ENCODE measurements around the gene SEC31A. TPM values are rescaled to one million over a fixed set of nuclear protein-coding genes. Genes with fewer than 3 reads are reported as not detected.
A peak's percentile ranks its signal among the peaks of the same experiment; 100 is the strongest.
"Not testable (repeated sequence)": the region's sequence is repeated elsewhere in the genome, so short reads cannot be mapped to it uniquely, and the experiment has no call there.

The SEC31A gene, protein sequence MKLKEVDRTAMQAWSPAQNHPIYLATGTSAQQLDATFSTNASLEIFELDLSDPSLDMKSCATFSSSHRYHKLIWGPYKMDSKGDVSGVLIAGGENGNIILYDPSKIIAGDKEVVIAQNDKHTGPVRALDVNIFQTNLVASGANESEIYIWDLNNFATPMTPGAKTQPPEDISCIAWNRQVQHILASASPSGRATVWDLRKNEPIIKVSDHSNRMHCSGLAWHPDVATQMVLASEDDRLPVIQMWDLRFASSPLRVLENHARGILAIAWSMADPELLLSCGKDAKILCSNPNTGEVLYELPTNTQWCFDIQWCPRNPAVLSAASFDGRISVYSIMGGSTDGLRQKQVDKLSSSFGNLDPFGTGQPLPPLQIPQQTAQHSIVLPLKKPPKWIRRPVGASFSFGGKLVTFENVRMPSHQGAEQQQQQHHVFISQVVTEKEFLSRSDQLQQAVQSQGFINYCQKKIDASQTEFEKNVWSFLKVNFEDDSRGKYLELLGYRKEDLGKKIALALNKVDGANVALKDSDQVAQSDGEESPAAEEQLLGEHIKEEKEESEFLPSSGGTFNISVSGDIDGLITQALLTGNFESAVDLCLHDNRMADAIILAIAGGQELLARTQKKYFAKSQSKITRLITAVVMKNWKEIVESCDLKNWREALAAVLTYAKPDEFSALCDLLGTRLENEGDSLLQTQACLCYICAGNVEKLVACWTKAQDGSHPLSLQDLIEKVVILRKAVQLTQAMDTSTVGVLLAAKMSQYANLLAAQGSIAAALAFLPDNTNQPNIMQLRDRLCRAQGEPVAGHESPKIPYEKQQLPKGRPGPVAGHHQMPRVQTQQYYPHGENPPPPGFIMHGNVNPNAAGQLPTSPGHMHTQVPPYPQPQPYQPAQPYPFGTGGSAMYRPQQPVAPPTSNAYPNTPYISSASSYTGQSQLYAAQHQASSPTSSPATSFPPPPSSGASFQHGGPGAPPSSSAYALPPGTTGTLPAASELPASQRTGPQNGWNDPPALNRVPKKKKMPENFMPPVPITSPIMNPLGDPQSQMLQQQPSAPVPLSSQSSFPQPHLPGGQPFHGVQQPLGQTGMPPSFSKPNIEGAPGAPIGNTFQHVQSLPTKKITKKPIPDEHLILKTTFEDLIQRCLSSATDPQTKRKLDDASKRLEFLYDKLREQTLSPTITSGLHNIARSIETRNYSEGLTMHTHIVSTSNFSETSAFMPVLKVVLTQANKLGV
- total RNA-seq (100 to 1,000 TPM; 107 to 156 (median 128) TPM), polyA plus RNA-seq (87.3 TPM)
- long read RNA-seq, donor 1, full-length matches to known transcripts: 38 of 102 reads
- long read RNA-seq, donor 1, partial matches to known transcripts: 48 of 102 reads
- long read RNA-seq, donor 1, other reads (novel, unspliced or antisense): 16 of 102 reads
- long read RNA-seq, donor 2, full-length matches to known transcripts: 34 of 69 reads
- long read RNA-seq, donor 2, partial matches to known transcripts: 15 of 69 reads
- long read RNA-seq, donor 2, other reads (novel, unspliced or antisense): 20 of 69 reads
- long read RNA-seq, donor 3, full-length matches to known transcripts: 84 of 241 reads
- long read RNA-seq, donor 3, partial matches to known transcripts: 102 of 241 reads
- long read RNA-seq, donor 3, other reads (novel, unspliced or antisense): 55 of 241 reads
- long read RNA-seq, donor 4, full-length matches to known transcripts: 26 of 59 reads
- long read RNA-seq, donor 4, partial matches to known transcripts: 6 of 59 reads
- long read RNA-seq, donor 4, other reads (novel, unspliced or antisense): 27 of 59 reads

DNA sequence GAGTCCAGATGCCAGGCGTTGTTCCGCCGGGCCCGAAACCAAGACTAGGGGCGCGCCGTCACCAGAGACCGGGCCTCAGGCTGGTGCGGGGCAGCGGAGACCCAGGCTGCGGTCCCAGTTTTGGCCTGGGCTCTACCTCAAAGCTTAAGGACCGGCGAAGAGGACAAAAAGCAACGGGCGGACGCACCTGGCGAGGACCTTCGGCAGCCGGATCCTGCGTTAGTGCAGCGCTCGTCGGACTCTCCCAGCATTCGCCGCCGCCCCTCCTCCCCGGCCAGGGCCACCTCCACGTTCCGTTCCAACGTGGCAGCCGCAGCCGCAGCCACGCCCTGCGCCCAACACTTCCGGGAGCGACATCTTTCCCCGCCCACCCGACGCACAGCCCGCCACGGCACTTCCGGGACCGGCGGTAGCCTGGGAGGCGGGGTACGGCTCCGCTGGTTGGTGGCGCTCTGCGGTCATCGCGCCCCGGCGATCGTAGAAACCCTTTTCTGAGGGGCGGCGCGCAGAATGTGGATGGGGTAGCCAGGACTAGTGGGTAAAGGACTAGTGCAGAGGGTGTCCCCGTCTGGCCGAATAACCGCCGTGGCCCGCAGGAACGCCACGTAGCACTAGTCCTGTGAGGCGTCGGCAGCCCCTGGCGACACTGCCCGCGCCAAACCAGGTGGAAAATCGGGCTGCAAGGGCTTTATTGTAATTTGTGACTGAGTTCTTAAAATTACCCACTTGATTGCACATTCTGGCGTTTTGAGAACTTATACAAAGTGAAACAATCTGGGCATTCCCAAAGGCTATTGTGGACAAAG, at the start of gene SEC31A:
Gene SEC31A (minus strand): TSS at position 253 of the 806 bp plus-strand sequence. CDS start 9,217 bp downstream, outside the sequence.
- Histone ChIP-seq H3K4me1 (ENCODE audit: control insufficient read depth, insufficient read depth, low read length) (no peaks in the 10 kb centered on the region), H3K4me3 (ENCODE audit: low read length) (peak within 1 kb of the TSS; percentile 74), H3K27ac (ENCODE audit: low read length) (peak within 1 kb of the TSS; percentile 96), H3K9me3 (ENCODE audit: control insufficient read depth, low read length) (no peaks in the 10 kb centered on the region), H3K27me3 (ENCODE audit: control insufficient read depth, insufficient read depth) (no peaks in the 10 kb centered on the region)
- DNase-seq (peak; percentile 98 to 99 (median 99)), ATAC-seq (peak; percentile 99)
- under 1% methylated on average over 71 of the region's 71 CpGs for WGBS
- intact Hi-C loops (cut with DNase I): loop anchor here in 2 of 4 donors (10.0 kb wide), 2 partner anchors 124 to 526 kb away; partner anchors contain the start of gene LIN54 (in 1 of the 2)

DNA sequence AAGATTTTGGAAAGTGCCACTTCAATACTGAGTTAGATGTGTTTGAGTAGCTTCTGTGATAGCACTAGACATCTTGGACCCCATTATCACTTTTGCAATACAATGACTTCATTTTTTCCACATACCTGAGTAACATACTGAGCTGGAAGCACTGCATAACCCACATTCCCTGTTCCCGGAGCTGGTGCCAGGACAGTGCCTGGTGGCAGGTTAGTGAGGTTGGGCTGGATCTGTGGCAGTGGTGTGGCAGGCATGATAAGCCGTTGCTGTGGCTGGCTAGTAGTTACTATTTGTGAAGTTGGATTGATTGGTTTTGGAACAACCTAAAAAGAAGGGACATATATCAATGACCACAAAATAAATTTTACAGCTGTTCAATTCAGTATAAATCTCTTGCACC, 48.5 kb upstream of the SEC31A start:
- Histone ChIP-seq H3K27me3 (ENCODE audit: control insufficient read depth, insufficient read depth) (no peaks in the 10 kb centered on the region), H3K27ac (ENCODE audit: low read length) (no peak overlapping the region), H3K4me1 (ENCODE audit: control insufficient read depth, insufficient read depth, low read length) (no peaks in the 10 kb centered on the region), H3K9me3 (ENCODE audit: control insufficient read depth, low read length) (no peaks in the 10 kb centered on the region), H3K4me3 (ENCODE audit: low read length) (no peak overlapping the region)
- intact Hi-C loops (cut with DNase I): no loop called here
- 77% methylated on average over 2 of the region's 2 CpGs for WGBS
- ATAC-seq (no peak), DNase-seq (no peak)

DNA sequence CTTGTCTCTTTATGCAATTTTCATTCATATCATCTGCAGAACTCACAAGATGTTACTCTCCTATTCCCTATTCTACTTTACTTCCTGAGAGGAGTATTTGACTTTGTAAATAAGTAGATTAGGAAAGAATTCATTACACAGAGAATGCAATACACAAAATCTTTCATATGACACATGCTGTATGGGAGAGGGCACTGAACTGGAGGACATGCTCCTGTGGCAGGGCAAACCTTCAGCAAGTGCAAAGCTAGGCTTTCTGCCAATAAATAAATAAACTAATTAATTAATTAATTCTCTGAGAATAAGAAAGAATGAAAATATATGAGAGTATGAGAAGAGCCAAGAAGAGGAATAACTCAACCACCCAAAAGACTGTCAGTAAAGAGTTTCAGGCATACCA, 43.5 kb upstream of the SEC31A start:
- no peaks in the 10 kb centered on the region for H3K27me3 ChIP-seq (ENCODE audit: control insufficient read depth, insufficient read depth)
- no peak overlapping the region for H3K4me3 ChIP-seq (ENCODE audit: low read length)
- no peak for DNase-seq
- ATAC-seq: no peak
- no peak overlapping the region for H3K27ac ChIP-seq (ENCODE audit: low read length)
- H3K4me1 ChIP-seq (ENCODE audit: control insufficient read depth, insufficient read depth, low read length): no peaks in the 10 kb centered on the region
- no peaks in the 10 kb centered on the region for H3K9me3 ChIP-seq (ENCODE audit: control insufficient read depth, low read length)
- intact Hi-C loops (cut with DNase I): no loop called here

DNA sequence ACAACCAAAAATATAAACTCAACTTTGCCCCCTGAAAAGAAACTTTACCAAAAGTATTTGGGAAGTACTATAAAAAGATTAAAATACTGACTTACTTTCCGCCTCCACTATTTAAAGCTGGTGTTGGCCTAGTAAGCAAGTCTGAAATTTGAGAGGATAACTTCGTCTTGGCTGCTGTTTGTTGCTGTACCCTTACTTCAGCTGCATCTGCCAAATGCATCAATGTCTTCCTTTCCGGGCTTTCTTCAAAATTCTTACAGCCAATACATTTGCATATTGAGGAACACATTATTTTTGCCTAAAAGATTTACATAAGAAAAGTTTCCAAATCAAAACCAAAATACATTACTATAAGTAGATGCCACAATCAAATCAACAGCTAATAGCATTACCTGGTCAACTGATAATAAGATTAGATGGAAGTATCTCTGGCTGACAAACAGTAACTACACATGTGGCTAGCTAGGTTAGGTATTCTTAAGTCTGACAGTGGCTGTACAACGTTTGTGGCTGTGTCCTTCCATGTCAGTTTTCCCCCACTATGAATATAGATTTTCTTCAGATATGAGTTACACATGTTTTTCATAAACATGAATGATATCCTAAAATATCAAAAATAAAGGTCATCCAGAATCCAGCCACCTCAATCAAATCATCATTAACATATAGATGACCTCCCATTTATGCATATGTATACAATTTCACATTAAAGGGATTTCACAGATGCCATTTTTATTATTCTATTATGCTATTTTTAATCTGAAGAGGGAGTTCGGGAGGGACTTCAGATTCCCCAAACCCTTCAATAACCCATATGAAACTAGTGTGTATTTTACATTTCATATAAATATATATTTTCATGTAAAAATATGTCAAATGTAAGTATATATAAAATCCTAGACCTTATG, 40.1 kb upstream of the SEC31A start:
- Histone ChIP-seq H3K27ac (ENCODE audit: low read length) (no peak overlapping the region), H3K27me3 (ENCODE audit: control insufficient read depth, insufficient read depth) (no peaks in the 10 kb centered on the region), H3K4me1 (ENCODE audit: control insufficient read depth, insufficient read depth, low read length) (no peaks in the 10 kb centered on the region), H3K9me3 (ENCODE audit: control insufficient read depth, low read length) (no peaks in the 10 kb centered on the region), H3K4me3 (ENCODE audit: low read length) (no peak overlapping the region)
- ATAC-seq (no peak), DNase-seq (no peak)
- 78% methylated on average over 5 of the region's 5 CpGs for WGBS
- intact Hi-C loops (cut with DNase I): no loop called here

DNA sequence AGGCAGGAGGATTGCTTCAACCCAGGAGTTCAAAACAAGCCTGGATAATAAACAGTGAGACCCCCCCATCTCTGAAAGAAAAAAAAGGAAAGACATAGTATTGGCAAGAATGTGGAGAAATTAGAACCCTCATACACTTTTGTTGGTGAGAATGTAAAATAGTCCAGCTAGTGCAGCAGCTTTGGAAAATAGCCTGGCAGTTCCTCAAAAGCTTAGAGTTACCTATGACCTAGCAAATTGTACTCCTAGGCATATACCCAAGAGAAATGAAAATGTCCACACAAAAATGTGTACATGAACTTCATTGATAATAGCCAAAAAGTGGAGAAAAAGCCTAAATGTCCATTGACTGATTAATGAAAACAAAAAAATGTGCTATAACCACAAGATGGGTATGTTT, 30.8 kb upstream of the SEC31A start:
- Histone ChIP-seq H3K4me3 (ENCODE audit: low read length) (no peak overlapping the region), H3K9me3 (ENCODE audit: control insufficient read depth, low read length) (no peaks in the 10 kb centered on the region), H3K4me1 (ENCODE audit: control insufficient read depth, insufficient read depth, low read length) (no peaks in the 10 kb centered on the region), H3K27me3 (ENCODE audit: control insufficient read depth, insufficient read depth) (no peaks in the 10 kb centered on the region), H3K27ac (ENCODE audit: low read length) (no peak overlapping the region)
- intact Hi-C loops (cut with DNase I): no loop called here
- DNase-seq (no peak), ATAC-seq (no peak)

DNA sequence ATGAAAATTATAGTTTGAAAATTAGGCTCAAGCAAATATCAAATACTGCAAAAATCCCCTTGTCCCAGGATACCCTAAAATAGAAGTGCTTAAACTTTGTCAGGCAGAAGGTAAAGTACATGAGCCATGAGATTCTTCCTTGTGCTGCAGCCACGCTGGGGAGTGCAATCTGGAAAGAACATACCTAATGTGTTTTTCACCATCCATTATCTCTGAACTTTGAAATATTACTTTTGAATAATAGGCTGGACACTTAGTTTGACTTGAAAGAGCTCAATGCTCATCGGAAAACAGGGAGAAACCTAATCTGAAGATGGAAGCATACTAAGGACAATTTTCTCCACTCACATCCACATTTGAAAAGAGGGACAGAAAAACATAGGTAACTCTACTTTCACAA, 28.4 kb upstream of the SEC31A start:
- Histone ChIP-seq H3K27ac (ENCODE audit: low read length) (no peak overlapping the region), H3K4me1 (ENCODE audit: control insufficient read depth, insufficient read depth, low read length) (no peaks in the 10 kb centered on the region), H3K27me3 (ENCODE audit: control insufficient read depth, insufficient read depth) (no peaks in the 10 kb centered on the region), H3K9me3 (ENCODE audit: control insufficient read depth, low read length) (no peaks in the 10 kb centered on the region), H3K4me3 (ENCODE audit: low read length) (no peak overlapping the region)
- ATAC-seq (no peak), DNase-seq (no peak)
- intact Hi-C loops (cut with DNase I): no loop called here
- WGBS: 78% methylated on average over 2 of the region's 2 CpGs

DNA sequence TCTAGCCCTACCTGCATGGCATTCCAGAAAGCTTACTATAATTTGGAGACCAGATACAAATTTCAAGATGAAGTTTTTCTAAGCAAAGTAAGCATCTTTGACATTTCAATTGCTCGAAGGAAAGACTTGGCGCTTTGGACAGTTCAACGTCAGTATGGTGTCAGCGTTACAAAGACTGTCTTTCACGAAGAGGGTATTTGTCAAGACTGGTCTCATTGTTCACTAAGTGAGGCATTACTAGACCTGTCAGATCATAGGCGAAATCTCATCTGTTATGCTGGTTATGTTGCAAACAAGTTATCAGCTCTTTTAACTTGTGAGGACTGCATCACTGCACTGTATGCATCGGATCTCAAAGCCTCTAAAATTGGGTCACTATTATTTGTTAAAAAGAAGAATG, 27.1 kb upstream of the SEC31A start:
- ATAC-seq (no peak), DNase-seq (no peak)
- Histone ChIP-seq H3K27ac (ENCODE audit: low read length) (no peak overlapping the region), H3K4me3 (ENCODE audit: low read length) (no peak overlapping the region), H3K9me3 (ENCODE audit: control insufficient read depth, low read length) (no peaks in the 10 kb centered on the region), H3K4me1 (ENCODE audit: control insufficient read depth, insufficient read depth, low read length) (no peaks in the 10 kb centered on the region), H3K27me3 (ENCODE audit: control insufficient read depth, insufficient read depth) (no peaks in the 10 kb centered on the region)
- intact Hi-C loops (cut with DNase I): no loop called here
- WGBS: 90% methylated on average over 7 of the region's 7 CpGs

DNA sequence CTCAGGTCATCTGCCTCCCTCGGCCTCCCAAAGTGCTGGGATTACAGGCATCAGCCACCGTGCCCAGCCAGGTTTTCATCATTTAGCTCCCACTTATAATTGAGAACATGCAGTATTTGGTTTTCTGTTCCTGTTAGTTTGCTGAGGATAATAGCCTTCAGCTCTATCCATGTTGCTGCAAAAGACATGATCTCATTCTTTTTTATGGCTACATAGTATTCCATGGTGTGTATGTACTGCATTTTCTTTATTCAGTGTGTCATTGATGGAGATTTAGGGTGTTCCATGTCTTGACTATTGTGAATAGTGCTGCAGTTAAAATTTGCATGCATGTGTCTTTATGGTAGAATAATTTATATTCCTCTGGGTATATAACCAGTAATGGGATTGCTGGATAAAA, 23.0 kb upstream of the SEC31A start:
- DNase-seq; H3K4me1 ChIP-seq (ENCODE audit: control insufficient read depth, insufficient read depth, low read length); H3K9me3 ChIP-seq (ENCODE audit: control insufficient read depth, low read length); H3K4me3 ChIP-seq (ENCODE audit: low read length); ATAC-seq; H3K27me3 ChIP-seq (ENCODE audit: control insufficient read depth, insufficient read depth); intact Hi-C loops (cut with DNase I); H3K27ac ChIP-seq (ENCODE audit: low read length): not testable (repeated sequence)
- 98% methylated on average over 2 of the region's 2 CpGs for WGBS

DNA sequence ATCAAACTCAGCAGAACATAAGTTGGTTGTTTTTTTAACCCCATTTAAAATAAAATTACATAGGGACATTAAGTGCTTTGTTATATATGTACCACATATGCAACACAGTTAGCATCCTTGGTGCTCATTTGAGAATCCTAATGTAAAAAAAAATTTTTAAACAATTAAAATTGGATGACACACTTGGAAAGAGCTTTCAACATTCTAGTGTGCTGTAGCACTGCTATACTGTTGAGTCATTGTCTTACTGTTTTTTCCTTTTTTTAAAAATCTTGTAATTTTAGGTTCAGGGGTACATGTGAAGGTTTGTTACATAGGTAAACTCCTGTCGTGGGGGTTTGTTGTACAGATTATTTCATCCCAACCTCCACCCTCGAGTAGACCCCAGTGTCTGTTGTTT, 22.4 kb upstream of the SEC31A start:
- WGBS: 48% methylated on average over 2 of the region's 2 CpGs
- intact Hi-C loops (cut with DNase I): no loop called here

More for the DNA sequence above, 22.4 kb upstream of the SEC31A start:
- Histone ChIP-seq H3K27me3 (ENCODE audit: control insufficient read depth, insufficient read depth) (no peaks in the 10 kb centered on the region), H3K27ac (ENCODE audit: low read length) (no peak overlapping the region), H3K4me1 (ENCODE audit: control insufficient read depth, insufficient read depth, low read length) (no peaks in the 10 kb centered on the region), H3K4me3 (ENCODE audit: low read length) (no peak overlapping the region), H3K9me3 (ENCODE audit: control insufficient read depth, low read length) (no peaks in the 10 kb centered on the region)
- ATAC-seq: no peak
- no peak for DNase-seq

All from right cardiac atrium (tissue), 5 donors.